GM06990 (cell line): Measurements from ENCODE around the gene EZR.
"Not testable (repeated sequence)": the region's sequence is repeated elsewhere in the genome, so short reads cannot be mapped to it uniquely, and the experiment has no call there.

Experiments used
- DNase-seq: peaks from one replicate; pipeline ENCODE4 v3.0.0-alpha.2; 2011; ENCODE audit not compliant: insufficient read length; ENCODE audit errors: extremely low read depth
- H3K27me3 ChIP-seq: replicated peaks from 2 replicates; pipeline ENCODE4 v1.6.0; 2011; ENCODE audit warnings: low read length; ENCODE audit not compliant: control insufficient read depth, insufficient read depth
- H3K36me3 ChIP-seq: 2 replicates; pipeline ENCODE4 v1.5.1; 2011; ENCODE audit warnings: low read length; ENCODE audit not compliant: control insufficient read depth, insufficient read depth
- H3K4me3 ChIP-seq: replicated peaks from 2 replicates; pipeline ENCODE4 v1.5.1; 2011; ENCODE audit warnings: low read depth, mild to moderate bottlenecking, control low read depth, low read length
- CTCF ChIP-seq: IDR thresholded peaks from 2 replicates; pipeline ENCODE4 v1.5.1; 2011; ENCODE audit warnings: low read length, control low read depth, mild to moderate bottlenecking, inconsistent platforms; ENCODE audit not compliant: insufficient read depth, poor library complexity, severe bottlenecking

Gene EZR

DNA sequence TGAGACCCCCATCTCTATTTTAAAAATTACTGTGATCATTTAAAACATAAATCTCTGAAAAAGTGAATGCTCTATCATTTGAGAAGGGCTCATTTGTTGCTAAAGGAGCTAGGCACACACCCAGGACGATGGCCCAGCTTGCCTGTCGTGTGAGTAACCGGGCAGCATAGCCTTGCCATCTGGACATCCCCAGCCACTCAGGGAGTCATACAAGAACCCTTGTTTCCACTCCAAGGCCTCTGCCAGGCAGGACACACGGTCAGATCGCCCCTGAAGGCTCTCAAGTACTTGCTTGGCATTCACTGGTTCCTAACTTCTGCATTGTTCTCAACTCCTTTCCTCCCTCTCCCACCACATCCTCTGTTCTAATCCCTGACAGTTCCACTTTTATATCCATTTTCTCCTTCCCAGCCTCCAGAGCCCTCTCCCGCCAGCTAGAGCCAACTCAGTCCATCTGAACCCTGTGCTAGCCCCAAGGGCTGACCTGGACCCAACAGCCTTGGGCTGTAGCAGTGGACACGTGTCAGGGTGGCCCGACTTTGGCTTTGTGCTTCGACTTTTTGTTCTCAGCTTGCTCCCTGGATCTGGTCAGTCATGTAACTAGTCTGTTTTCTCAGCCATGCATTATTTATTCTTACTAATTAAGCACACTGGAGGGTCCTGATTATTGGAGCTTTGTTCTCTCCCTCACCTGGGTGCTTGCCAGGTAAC is 15.7 kb upstream of the EZR start:
- Histone ChIP-seq H3K4me3 (no peak overlapping the region), H3K36me3 (no peaks in the 10 kb centered on the region), H3K27me3 (no peaks in the 10 kb centered on the region)
- TF ChIP-seq CTCF: no peak
- DNase-seq: no peak

- DNase-seq, H3K27me3 ChIP-seq, H3K4me3 ChIP-seq: not testable (repeated sequence)
Observed at GRCh38 chr6:158832807-158833206, 13.6 kb upstream of the EZR start.

DNA sequence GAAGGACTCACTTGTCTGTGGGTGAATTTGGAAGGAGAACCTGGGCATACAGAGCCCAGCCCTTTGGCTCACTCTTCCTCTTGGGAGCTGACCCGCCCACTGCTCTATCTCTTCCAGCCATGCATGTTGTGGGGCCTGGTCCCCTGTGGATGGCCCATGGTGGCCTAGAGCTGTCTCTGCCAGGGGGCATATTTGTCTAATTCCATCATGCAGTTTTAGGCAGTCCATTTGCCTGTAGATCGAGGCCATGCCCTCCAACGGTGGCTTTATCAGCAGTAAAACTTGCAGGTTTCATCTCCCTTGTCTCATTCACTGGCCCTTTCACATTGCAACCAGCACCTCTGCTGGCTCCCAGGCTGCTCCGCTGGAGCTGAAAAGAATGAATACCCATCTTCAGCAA is 12.9 kb upstream of the EZR start:
- TF ChIP-seq CTCF: no peak
- DNase-seq: no peak
- H3K27me3 ChIP-seq: no peaks in the 10 kb centered on the region
- no peaks in the 10 kb centered on the region for H3K36me3 ChIP-seq
- H3K4me3 ChIP-seq: no peak overlapping the region

More at GRCh38 chr6:158832807-158833206, 13.6 kb upstream of the EZR start:
- H3K36me3 ChIP-seq: not testable (repeated sequence)

DNA sequence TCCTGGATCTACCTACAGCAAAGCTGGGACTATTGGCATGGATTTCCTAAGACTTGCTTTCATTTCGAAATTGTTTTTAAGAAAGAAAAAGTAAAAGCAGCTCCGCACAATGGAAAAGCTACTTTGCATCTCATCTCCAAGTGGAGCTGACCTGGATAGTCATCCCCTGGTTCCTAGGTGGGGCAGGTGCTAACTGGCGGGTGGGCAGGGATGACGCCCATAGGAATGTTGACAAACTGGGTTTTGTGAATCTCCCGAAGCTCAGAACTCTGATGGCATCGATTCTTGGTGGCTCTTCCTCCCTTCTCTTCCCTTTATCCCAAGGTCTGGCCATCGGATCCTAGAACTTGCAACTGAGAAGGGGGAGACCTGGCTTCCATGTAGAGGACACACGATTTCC is 12.4 kb upstream of the EZR start:
- TF ChIP-seq CTCF: no peak
- Histone ChIP-seq H3K27me3 (no peaks in the 10 kb centered on the region), H3K4me3 (no peak overlapping the region), H3K36me3 (no peaks in the 10 kb centered on the region)
- no peak for DNase-seq

GRCh38 chr6:158830736-158831135 is 11.6 kb upstream of the EZR start:
- H3K4me3 ChIP-seq: no peak overlapping the region
- no peak for TF ChIP-seq CTCF
- no peaks in the 10 kb centered on the region for H3K27me3 ChIP-seq
- DNase-seq: no peak
- H3K36me3 ChIP-seq: no peaks in the 10 kb centered on the region

GRCh38 chr6:158828807-158829206 is 9.6 kb upstream of the EZR start:
- Histone ChIP-seq H3K36me3 (no peaks in the 10 kb centered on the region), H3K27me3 (no peaks in the 10 kb centered on the region), H3K4me3 (no peak overlapping the region)
- no peak for TF ChIP-seq CTCF
- no peak for DNase-seq
